AG08395 (cell line): ENCODE measurements around the gene C11orf52.
"Not testable (repeated sequence)": the region's sequence is repeated elsewhere in the genome, so short reads cannot be mapped to it uniquely, and the experiment has no call there.

ENCODE experiments used
- DNase-seq: peaks from one replicate; pipeline ENCODE4 v3.0.0; 2012; ENCODE audit warnings: mixed read lengths, low spot score

Gene C11orf52

GRCh38 chr11:111918390-111919256 lies at the start of gene C11orf52:
TSS of gene C11orf52 (plus strand) at chr11:111918913. CDS start at chr11:111918973, 60 bp downstream.
- no peak for DNase-seq

GRCh38 chr11:111870113-111870512 lies 48.6 kb upstream of the C11orf52 start:
- no peak for DNase-seq

GRCh38 chr11:111870522-111870885 lies 48.2 kb upstream of the C11orf52 start:
- DNase-seq = no peak

- peak; percentile 89 for DNase-seq
Measured at GRCh38 chr11:111870886-111871692, 47.6 kb upstream of the C11orf52 start, which contains the start of gene ALG9. TSS of gene ALG9 (minus strand) at chr11:111871581. CDS start at chr11:111871482, 99 bp downstream.

- peak; percentile 13 for DNase-seq
Measured at GRCh38 chr11:111871693-111872161, 47.0 kb upstream of the C11orf52 start.

GRCh38 chr11:111878385-111878848 lies 40.3 kb upstream of the C11orf52 start:
- no peak for DNase-seq

GRCh38 chr11:111878849-111879636 lies 39.7 kb upstream of the C11orf52 start, which contains the start of the genes CFAP68 and FDXACB1:
TSS of gene CFAP68 (plus strand) at chr11:111879541. CDS start at chr11:111879561, 20 bp downstream.
TSS of gene FDXACB1 (minus strand) at chr11:111879165. CDS start at chr11:111879132, 33 bp downstream.
- DNase-seq = peak; percentile 97

GRCh38 chr11:111879637-111879960 lies 39.1 kb upstream of the C11orf52 start:
- DNase-seq = peak; percentile 5

GRCh38 chr11:111882202-111882601 lies 36.5 kb upstream of the C11orf52 start:
- no peak for DNase-seq

GRCh38 chr11:111885053-111885452 lies 33.7 kb upstream of the C11orf52 start:
- not testable (repeated sequence) for DNase-seq

- no peak for DNase-seq
Measured at GRCh38 chr11:111886032-111886431, 32.7 kb upstream of the C11orf52 start.

GRCh38 chr11:111886844-111887243 lies 31.9 kb upstream of the C11orf52 start:
- DNase-seq = no peak

- no peak for DNase-seq
Measured at GRCh38 chr11:111905411-111905810, 13.3 kb upstream of the C11orf52 start.

- no peak for DNase-seq
Measured at GRCh38 chr11:111906680-111907079, 12.0 kb upstream of the C11orf52 start.

GRCh38 chr11:111908639-111909305 lies 9.9 kb upstream of the C11orf52 start:
- no peak for DNase-seq

GRCh38 chr11:111909378-111909777 lies 9.3 kb upstream of the C11orf52 start:
- DNase-seq = no peak

- DNase-seq = peak; percentile 19
Measured at GRCh38 chr11:111910676-111911562, 7.8 kb upstream of the C11orf52 start.

GRCh38 chr11:111911563-111912401 lies 6.9 kb upstream of the C11orf52 start, which contains the start of gene CRYAB:
TSS of gene CRYAB (minus strand) at chr11:111911770. CDS start at chr11:111911724, 46 bp downstream.
- peak; percentile 92 for DNase-seq

- no peak for DNase-seq
Measured at GRCh38 chr11:111912535-111912934, 6.2 kb upstream of the C11orf52 start, which contains the start of gene HSPB2. TSS of gene HSPB2 (plus strand) at chr11:111912734. CDS start at chr11:111912830, 96 bp downstream.
